ENCODE results near the gene SUCO. TPM values are rescaled to one million over a fixed set of nuclear protein-coding genes. Genes with fewer than 3 reads are reported as not detected.

The SUCO gene
- total RNA-seq, 1 donor from 2014 or later = 63.7 TPM

GRCh38 chr1:172500207-172500606 lies 32.7 kb upstream of the SUCO start:
- H3K36me3 ChIP-seq (ENCODE audit: insufficient read depth, low read length) = no peaks in the 10 kb centered on the region
- H3K4me1 ChIP-seq (ENCODE audit: insufficient read depth, low read length) = peaks cover 8% of the 10 kb centered on the region
- H3K9me3 ChIP-seq (ENCODE audit: insufficient read depth, low read depth, low read length) = no peaks in the 10 kb centered on the region
- H3K27ac ChIP-seq (ENCODE audit: low read depth, low read length) = no peak overlapping the region
- H4K20me1 ChIP-seq (ENCODE audit: insufficient read depth, low read length) = no peaks in the 10 kb centered on the region
- no peaks in the 10 kb centered on the region for H3K27me3 ChIP-seq (ENCODE audit: insufficient read depth, low read length)
- no peaks in the 10 kb centered on the region for H3K9me3 Mint-ChIP-seq (ENCODE audit: unreplicated experiment)
- DNase-seq (ENCODE audit: low read depth) (no peak), FAIRE-seq (no peak)
- H3K27me3 Mint-ChIP-seq (ENCODE audit: low read depth, unreplicated experiment) = peaks cover 3% of the 10 kb centered on the region
- no peak overlapping the region for H3K4me2 ChIP-seq (ENCODE audit: low read length)
- no peak overlapping the region for H3K27ac Mint-ChIP-seq (ENCODE audit: unreplicated experiment)
- H3K79me2 ChIP-seq (ENCODE audit: insufficient read depth, low read length) = no peaks in the 10 kb centered on the region
- peaks cover 9% of the 10 kb centered on the region for H3K4me1 Mint-ChIP-seq (ENCODE audit: low read depth, unreplicated experiment)
- H3K36me3 Mint-ChIP-seq (ENCODE audit: low read depth, unreplicated experiment) = no peaks in the 10 kb centered on the region
- TF ChIP-seq CTCF (IDR thresholded peaks at IDR 0.05; ENCODE audit: insufficient read depth, low read depth, low read length) (no peak), EZH2 (IDR thresholded peaks at IDR 0.05; ENCODE audit: insufficient read depth, low read length) (no peak)
- no peak overlapping the region for H3K9ac ChIP-seq (ENCODE audit: low read length)
- H3K4me3 ChIP-seq (ENCODE audit: insufficient read depth, low read depth, low read length) = no peak overlapping the region
- no peak overlapping the region for H3K4me3 Mint-ChIP-seq (ENCODE audit: unreplicated experiment)
- H2AFZ ChIP-seq (ENCODE audit: low read depth, low read length) = no peak overlapping the region

- no peaks in the 10 kb centered on the region for H3K9me3 Mint-ChIP-seq (ENCODE audit: unreplicated experiment)
- no peaks in the 10 kb centered on the region for H3K36me3 Mint-ChIP-seq (ENCODE audit: low read depth, unreplicated experiment)
- Histone ChIP-seq H3K9ac (ENCODE audit: low read length) (no peak overlapping the region), H3K4me2 (ENCODE audit: low read length) (no peak overlapping the region), H3K9me3 (ENCODE audit: insufficient read depth, low read depth, low read length) (no peaks in the 10 kb centered on the region), H3K36me3 (ENCODE audit: insufficient read depth, low read length) (no peaks in the 10 kb centered on the region), H3K79me2 (ENCODE audit: insufficient read depth, low read length) (no peaks in the 10 kb centered on the region), H3K4me1 (ENCODE audit: insufficient read depth, low read length) (no peaks in the 10 kb centered on the region), H4K20me1 (ENCODE audit: insufficient read depth, low read length) (no peaks in the 10 kb centered on the region), H3K27ac (ENCODE audit: low read depth, low read length) (no peak overlapping the region), H2AFZ (ENCODE audit: low read depth, low read length) (no peak overlapping the region), H3K4me3 (ENCODE audit: insufficient read depth, low read depth, low read length) (no peak overlapping the region), H3K27me3 (ENCODE audit: insufficient read depth, low read length) (no peaks in the 10 kb centered on the region)
- H3K27ac Mint-ChIP-seq (ENCODE audit: unreplicated experiment) = no peak overlapping the region
- TF ChIP-seq CTCF (IDR thresholded peaks at IDR 0.05; ENCODE audit: insufficient read depth, low read depth, low read length) (no peak), EZH2 (IDR thresholded peaks at IDR 0.05; ENCODE audit: insufficient read depth, low read length) (no peak)
- H3K4me3 Mint-ChIP-seq (ENCODE audit: unreplicated experiment) = no peak overlapping the region
- H3K27me3 Mint-ChIP-seq (ENCODE audit: low read depth, unreplicated experiment) = peaks cover 5% of the 10 kb centered on the region
- DNase-seq (ENCODE audit: low read depth) (no peak), FAIRE-seq (no peak)
- H3K4me1 Mint-ChIP-seq (ENCODE audit: low read depth, unreplicated experiment) = no peaks in the 10 kb centered on the region
Observed at GRCh38 chr1:172507741-172508140, 25.2 kb upstream of the SUCO start.

- H3K4me3 Mint-ChIP-seq (ENCODE audit: unreplicated experiment) = no peak overlapping the region
- no peaks in the 10 kb centered on the region for H3K9me3 Mint-ChIP-seq (ENCODE audit: unreplicated experiment)
- Histone ChIP-seq H3K4me3 (ENCODE audit: insufficient read depth, low read depth, low read length) (no peak overlapping the region), H3K9ac (ENCODE audit: low read length) (no peak overlapping the region), H4K20me1 (ENCODE audit: insufficient read depth, low read length) (no peaks in the 10 kb centered on the region), H3K36me3 (ENCODE audit: insufficient read depth, low read length) (no peaks in the 10 kb centered on the region), H3K9me3 (ENCODE audit: insufficient read depth, low read depth, low read length) (no peaks in the 10 kb centered on the region), H3K4me2 (ENCODE audit: low read length) (no peak overlapping the region), H3K79me2 (ENCODE audit: insufficient read depth, low read length) (no peaks in the 10 kb centered on the region), H2AFZ (ENCODE audit: low read depth, low read length) (no peak overlapping the region), H3K27me3 (ENCODE audit: insufficient read depth, low read length) (no peaks in the 10 kb centered on the region), H3K27ac (ENCODE audit: low read depth, low read length) (no peak overlapping the region), H3K4me1 (ENCODE audit: insufficient read depth, low read length) (no peaks in the 10 kb centered on the region)
- no peak overlapping the region for H3K27ac Mint-ChIP-seq (ENCODE audit: unreplicated experiment)
- FAIRE-seq (no peak), DNase-seq (ENCODE audit: low read depth) (no peak)
- peaks cover 1% of the 10 kb centered on the region for H3K4me1 Mint-ChIP-seq (ENCODE audit: low read depth, unreplicated experiment)
- no peaks in the 10 kb centered on the region for H3K36me3 Mint-ChIP-seq (ENCODE audit: low read depth, unreplicated experiment)
- peaks cover 2% of the 10 kb centered on the region for H3K27me3 Mint-ChIP-seq (ENCODE audit: low read depth, unreplicated experiment)
- TF ChIP-seq CTCF (IDR thresholded peaks at IDR 0.05; ENCODE audit: insufficient read depth, low read depth, low read length) = no peak
- TF ChIP-seq EZH2 (IDR thresholded peaks at IDR 0.05; ENCODE audit: insufficient read depth, low read length) = no peak
Observed at GRCh38 chr1:172510479-172510878, 22.5 kb upstream of the SUCO start.

All from astrocyte (in vitro differentiated cells and primary cell).